ENCODE data around the gene IFITM10. TPM values are rescaled to one million over a fixed set of nuclear protein-coding genes. Genes with fewer than 3 reads are reported as not detected.

Gene IFITM10
- total and polyA plus RNA-seq, 2 donors (not counting 1 experiment from before 2014, with no cell fraction given), result 0.15 to 0.50 TPM

DNA sequence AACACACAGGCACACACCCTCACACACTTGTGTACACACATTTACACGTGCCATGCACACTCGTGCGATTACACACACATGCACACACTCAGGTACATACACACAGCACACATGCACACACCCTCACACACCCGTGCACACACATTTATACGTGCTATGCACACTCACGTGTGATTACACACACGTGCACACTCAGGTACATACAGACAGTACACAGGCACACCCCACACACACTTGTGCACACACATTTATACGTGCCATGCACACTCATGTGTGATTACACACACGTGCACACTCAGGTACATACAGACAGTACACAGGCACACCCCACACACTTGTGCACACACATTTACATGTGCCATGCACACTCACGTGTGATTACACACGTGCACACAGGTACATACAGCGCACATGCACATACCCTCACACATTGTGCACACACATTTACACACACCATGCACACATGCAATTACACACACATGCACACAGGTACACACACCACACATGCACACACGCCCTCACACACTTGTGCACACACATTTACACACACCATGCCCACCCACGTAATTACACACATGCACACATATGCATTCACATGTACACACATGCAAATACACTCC, 4.6 kb downstream of the IFITM10 start:
- H3K4me3 ChIP-seq (replicated peaks in 1 of 4; ENCODE audit: control extremely low read depth in 1 of 4, insufficient read depth in 1 of 4, low read depth in 3 of 4, low read length in 4 of 4), result no peak overlapping the region
- H3K79me2 ChIP-seq (ENCODE audit: control insufficient read depth, insufficient read depth, low read length), result no peaks in the 10 kb centered on the region
- peaks cover 11% of the 10 kb centered on the region for H3K4me1 ChIP-seq (ENCODE audit: control insufficient read depth, extremely low read depth, insufficient read depth, low read length)
- no peak overlapping the region for H3K9ac ChIP-seq (ENCODE audit: insufficient read depth, low read length)
- H4K20me1 ChIP-seq (ENCODE audit: control insufficient read depth, extremely low read depth, insufficient read depth, low read length), result no peaks in the 10 kb centered on the region
- H3K9me3 ChIP-seq (ENCODE audit: control insufficient read depth, insufficient read depth, low read depth, low read length), result no peaks in the 10 kb centered on the region
- H3K27ac ChIP-seq (ENCODE audit: insufficient read depth, low read length), result no peak overlapping the region
- no peak overlapping the region for H3K4me2 ChIP-seq (ENCODE audit: extremely low read depth, insufficient read depth, low read length)
- H3K36me3 ChIP-seq (ENCODE audit: control insufficient read depth, insufficient read depth, low read length), result no peaks in the 10 kb centered on the region
- no peak overlapping the region for H2AFZ ChIP-seq (ENCODE audit: low read length)
- DNase-seq (ENCODE audit: low read depth in 2 of 2), result no peak
- TF ChIP-seq CTCF (conservative IDR thresholded peaks at IDR 0.05 in 1 of 2, IDR thresholded peaks at IDR 0.05 in 1 of 2; ENCODE audit: low read depth in 1 of 2, low read length in 2 of 2) (no peak), EZH2 (IDR thresholded peaks at IDR 0.05; ENCODE audit: low read length, missing control alignments) (no peak)
- H3K27me3 ChIP-seq (ENCODE audit: control insufficient read depth, insufficient read depth, low read length), result peaks cover 6% of the 10 kb centered on the region

DNA sequence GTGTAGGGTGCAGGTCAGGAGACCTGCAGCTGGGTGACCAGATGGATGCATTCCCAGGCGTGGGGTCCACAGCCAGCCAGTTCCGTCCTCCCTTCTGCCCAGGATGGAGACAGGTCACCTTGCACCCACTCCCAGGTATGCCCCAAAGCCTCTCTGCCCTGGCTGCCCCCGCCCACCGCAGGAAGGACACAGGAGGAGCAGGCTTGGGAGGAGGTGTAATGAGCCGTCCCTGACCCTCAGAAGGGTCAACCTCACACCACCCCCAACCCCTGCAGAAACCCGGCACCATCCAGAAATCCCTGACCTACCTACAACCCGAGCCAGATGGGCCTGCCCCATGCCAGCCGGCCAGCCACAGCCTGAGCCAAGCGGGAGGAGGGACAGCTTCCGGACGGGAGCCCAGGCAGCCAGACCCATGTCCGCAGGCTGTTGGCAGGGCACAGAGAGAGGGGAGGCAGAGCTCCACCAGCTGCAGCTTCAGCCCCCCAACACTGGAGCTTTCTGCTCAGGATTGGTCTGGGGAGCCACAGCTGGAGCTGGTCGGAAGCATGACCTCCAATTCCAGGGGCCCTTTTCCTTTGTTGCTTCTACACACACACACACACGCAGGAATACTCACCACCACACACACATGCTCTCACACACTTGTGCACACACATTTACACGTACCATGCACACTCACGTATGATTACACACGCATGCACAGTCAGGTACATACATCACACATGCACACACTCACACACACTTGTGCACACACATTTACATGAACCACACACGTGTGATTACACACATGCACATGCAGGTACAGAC, 5.3 kb downstream of the IFITM10 start:
- Histone ChIP-seq H3K36me3 (ENCODE audit: control insufficient read depth, insufficient read depth, low read length) (no peaks in the 10 kb centered on the region), H3K27ac (ENCODE audit: insufficient read depth, low read length) (no peak overlapping the region), H3K79me2 (ENCODE audit: control insufficient read depth, insufficient read depth, low read length) (no peaks in the 10 kb centered on the region), H3K9me3 (ENCODE audit: control insufficient read depth, insufficient read depth, low read depth, low read length) (no peaks in the 10 kb centered on the region), H3K4me2 (ENCODE audit: extremely low read depth, insufficient read depth, low read length) (no peak overlapping the region), H2AFZ (ENCODE audit: low read length) (no peak overlapping the region), H3K27me3 (ENCODE audit: control insufficient read depth, insufficient read depth, low read length) (peaks cover 7% of the 10 kb centered on the region), H3K9ac (ENCODE audit: insufficient read depth, low read length) (no peak overlapping the region), H4K20me1 (ENCODE audit: control insufficient read depth, extremely low read depth, insufficient read depth, low read length) (no peaks in the 10 kb centered on the region), H3K4me3 (replicated peaks in 1 of 4; ENCODE audit: control extremely low read depth in 1 of 4, insufficient read depth in 1 of 4, low read depth in 3 of 4, low read length in 4 of 4) (no peak overlapping the region), H3K4me1 (ENCODE audit: control insufficient read depth, extremely low read depth, insufficient read depth, low read length) (peaks cover 9% of the 10 kb centered on the region)
- DNase-seq (ENCODE audit: low read depth in 2 of 2), result no peak
- no peak for TF ChIP-seq CTCF (conservative IDR thresholded peaks at IDR 0.05 in 1 of 2, IDR thresholded peaks at IDR 0.05 in 1 of 2; ENCODE audit: low read depth in 1 of 2, low read length in 2 of 2)
- TF ChIP-seq EZH2 (IDR thresholded peaks at IDR 0.05; ENCODE audit: low read length, missing control alignments), result no peak

- H4K20me1 ChIP-seq (ENCODE audit: control insufficient read depth, extremely low read depth, insufficient read depth, low read length), result no peaks in the 10 kb centered on the region
- no peak for DNase-seq (ENCODE audit: low read depth in 2 of 2)
Measured at GRCh38 chr11:1744137-1744886, 6.1 kb downstream of the IFITM10 start.

More at GRCh38 chr11:1744137-1744886, 6.1 kb downstream of the IFITM10 start:
- H3K79me2 ChIP-seq (ENCODE audit: control insufficient read depth, insufficient read depth, low read length), result no peaks in the 10 kb centered on the region
- H3K27ac ChIP-seq (ENCODE audit: insufficient read depth, low read length), result no peak overlapping the region
- no peaks in the 10 kb centered on the region for H3K36me3 ChIP-seq (ENCODE audit: control insufficient read depth, insufficient read depth, low read length)
- H3K9ac ChIP-seq (ENCODE audit: insufficient read depth, low read length), result no peak overlapping the region
- H3K4me2 ChIP-seq (ENCODE audit: extremely low read depth, insufficient read depth, low read length), result no peak overlapping the region
- peaks cover 7% of the 10 kb centered on the region for H3K27me3 ChIP-seq (ENCODE audit: control insufficient read depth, insufficient read depth, low read length)
- no peak for TF ChIP-seq CTCF (conservative IDR thresholded peaks at IDR 0.05 in 1 of 2, IDR thresholded peaks at IDR 0.05 in 1 of 2; ENCODE audit: low read depth in 1 of 2, low read length in 2 of 2)
- H3K4me3 ChIP-seq (replicated peaks in 1 of 4; ENCODE audit: control extremely low read depth in 1 of 4, insufficient read depth in 1 of 4, low read depth in 3 of 4, low read length in 4 of 4), result no peak overlapping the region
- H3K4me1 ChIP-seq (ENCODE audit: control insufficient read depth, extremely low read depth, insufficient read depth, low read length), result peaks cover 2% of the 10 kb centered on the region
- no peaks in the 10 kb centered on the region for H3K9me3 ChIP-seq (ENCODE audit: control insufficient read depth, insufficient read depth, low read depth, low read length)
- no peak overlapping the region for H2AFZ ChIP-seq (ENCODE audit: low read length)

Measured in fibroblast of lung (primary cell).